GM12891 (cell line): ENCODE results near the gene ALK.

ENCODE experiments used
- DNase-seq: peaks from one replicate; pipeline ENCODE4 v3.0.0; 2011; ENCODE audit warnings: low spot score; ENCODE audit not compliant: insufficient read length
- FAIRE-seq: peaks from 2 replicates; lab custom pipeline; 2011; peaks lifted over from hg19 to GRCh38; lab: Jason Lieb, UNC
- PAX5 ChIP-seq: IDR thresholded peaks from 2 replicates; pipeline ENCODE4 v1.6.1; 2011; ENCODE audit warnings: low read length, moderate library complexity, mild to moderate bottlenecking; ENCODE audit not compliant: insufficient read depth, severe bottlenecking
- POLR2A ChIP-seq: IDR thresholded peaks from 2 replicates; pipeline ENCODE4 v1.6.1; 2011; ENCODE audit warnings: low read depth, low read length, control low read depth
- POLR2AphosphoS5 ChIP-seq: IDR thresholded peaks from 2 replicates; pipeline ENCODE4 v1.6.1; 2011; ENCODE audit warnings: low read depth, low read length, control low read depth
- POU2F2 ChIP-seq: IDR thresholded peaks from 2 replicates; pipeline ENCODE4 v1.6.1; 2011; ENCODE audit warnings: low read depth, mild to moderate bottlenecking, control low read depth, low read length, moderate library complexity
- SPI1 ChIP-seq: IDR thresholded peaks from 2 replicates; pipeline ENCODE4 v1.6.1; 2011; ENCODE audit warnings: low read depth, low read length, control low read depth
- TAF1 ChIP-seq: IDR thresholded peaks from 2 replicates; pipeline ENCODE4 v1.6.1; 2011; ENCODE audit warnings: low read depth, low read length, control low read depth

The ALK gene

GRCh38 chr2:29528371-29528770 is 393.0 kb downstream of the ALK start:
- FAIRE-seq: no peak
- no peak for DNase-seq
- TF ChIP-seq POU2F2 (no peak), SPI1 (no peak), TAF1 (no peak), POLR2AphosphoS5 (no peak), PAX5 (no peak), POLR2A (no peak)

GRCh38 chr2:29527947-29528346 is 393.4 kb downstream of the ALK start:
- TF ChIP-seq POLR2AphosphoS5: no peak
- no peak for TF ChIP-seq SPI1
- no peak for TF ChIP-seq POU2F2
- no peak for TF ChIP-seq POLR2A
- no peak for TF ChIP-seq PAX5
- no peak for TF ChIP-seq TAF1
- DNase-seq: no peak
- no peak for FAIRE-seq

- TF ChIP-seq PAX5 (no peak), TAF1 (no peak), POLR2AphosphoS5 (no peak), SPI1 (no peak), POU2F2 (no peak), POLR2A (no peak)
- FAIRE-seq: no peak
Measured at GRCh38 chr2:29526587-29527586, 394.5 kb downstream of the ALK start.

GRCh38 chr2:29525921-29526320 is 395.5 kb downstream of the ALK start:
- TF ChIP-seq POU2F2 (no peak), POLR2AphosphoS5 (no peak), TAF1 (no peak), PAX5 (no peak), SPI1 (no peak), POLR2A (no peak)
- no peak for FAIRE-seq
- DNase-seq: no peak

More at GRCh38 chr2:29526587-29527586, 394.5 kb downstream of the ALK start:
- no peak for DNase-seq

- TF ChIP-seq TAF1: no peak
- DNase-seq: no peak
- FAIRE-seq: no peak
Measured at GRCh38 chr2:29524652-29525051, 396.7 kb downstream of the ALK start.

- FAIRE-seq (no peak), DNase-seq (no peak)
Measured at GRCh38 chr2:29522951-29523669, 398.3 kb downstream of the ALK start.

GRCh38 chr2:29520001-29520400 is 401.4 kb downstream of the ALK start:
- FAIRE-seq: no peak
- DNase-seq: no peak
- TF ChIP-seq POLR2A: no peak
- no peak for TF ChIP-seq SPI1
- TF ChIP-seq PAX5: no peak
- TF ChIP-seq POU2F2: no peak
- TF ChIP-seq POLR2AphosphoS5: no peak
- no peak for TF ChIP-seq TAF1

More at GRCh38 chr2:29522951-29523669, 398.3 kb downstream of the ALK start:
- TF ChIP-seq POLR2A: no peak
- no peak for TF ChIP-seq POLR2AphosphoS5
- no peak for TF ChIP-seq PAX5
- no peak for TF ChIP-seq SPI1
- no peak for TF ChIP-seq TAF1
- no peak for TF ChIP-seq POU2F2

GRCh38 chr2:29519338-29519925 is 402.0 kb downstream of the ALK start:
- no peak for FAIRE-seq
- no peak for DNase-seq
- TF ChIP-seq TAF1 (no peak), SPI1 (no peak), PAX5 (no peak), POU2F2 (no peak), POLR2AphosphoS5 (no peak), POLR2A (no peak)

GRCh38 chr2:29518646-29519337 is 402.6 kb downstream of the ALK start:
- no peak for FAIRE-seq
- DNase-seq: no peak
- TF ChIP-seq POLR2A (no peak), POU2F2 (no peak), TAF1 (no peak), SPI1 (no peak), POLR2AphosphoS5 (no peak), PAX5 (no peak)
